Endothelial cell of umbilical vein (primary cell): Measurements from ENCODE around the gene MBOAT1. TPM values are rescaled to one million over a fixed set of nuclear protein-coding genes. Genes with fewer than 3 reads are reported as not detected.

ENCODE experiments used
- BruUV-seq: library from RNA; stranded (reverse); fragments of 400-500 nt; replicated peaks from 2 replicates; lab custom pipeline; 2021; lab: Mats Ljungman, UMichigan
- CTCF ChIA-PET: fragments of 300-600, 350-600 bp; sonication (Branson Sonifier 250); formaldehyde crosslinking; loops from one replicate; lab custom pipeline; 2021; ENCODE audit warnings: antibody characterized with exemption, inconsistent platforms; lab: Charles Lee
- POLR2A ChIA-PET: fragments of 300-600, 350-600 bp; sonication (Branson Sonifier 250); formaldehyde crosslinking; loops from one replicate; lab custom pipeline; 2021; ENCODE audit warnings: antibody characterized with exemption, inconsistent platforms; lab: Charles Lee
- DNase-seq: peaks from one replicate; pipeline ENCODE4 v3.0.0-alpha.2; 2011; ENCODE audit warnings: low read depth, low spot score
- FAIRE-seq: peaks from 2 replicates; lab custom pipeline; 2011; peaks lifted over from hg19 to GRCh38; lab: Jason Lieb, UNC
- H2AFZ ChIP-seq: 2 replicates; pipeline ENCODE4 v1.6.0; 2012; ENCODE audit warnings: low read depth, low read length, control low read depth, inconsistent platforms
- H3K27ac ChIP-seq: 2 replicates; pipeline ENCODE4 v1.5.1; 2011; ENCODE audit warnings: low read depth, mild to moderate bottlenecking, control low read depth, low read length, moderate library complexity; ENCODE audit not compliant: insufficient read depth
- H3K27me3 ChIP-seq, 2 experiments: 2 replicates each; pipeline versions ENCODE4 v1.6.0 to v1.6.1; 2011; ENCODE audit warnings: low read length in 2 of 2, mixed read lengths in 1 of 2; ENCODE audit not compliant: control insufficient read depth in 2 of 2, insufficient read depth in 2 of 2
- H3K36me3 ChIP-seq, 2 experiments: 2 replicates in 1 of 2; 3 replicates in 1 of 2; pipeline ENCODE4 v1.5.1; 2011; ENCODE audit warnings: low read length in 2 of 2, mild to moderate bottlenecking in 1 of 2, moderate library complexity in 1 of 2; ENCODE audit not compliant: control insufficient read depth in 2 of 2, insufficient read depth in 2 of 2; ENCODE audit errors: extremely low read depth in 1 of 2
- H3K4me1 ChIP-seq: 3 replicates; pipeline ENCODE4 v1.5.1; 2011; ENCODE audit warnings: mild to moderate bottlenecking, low read length; ENCODE audit not compliant: control insufficient read depth, insufficient read depth; ENCODE audit errors: extremely low read depth
- H3K4me2 ChIP-seq: 2 replicates; pipeline ENCODE4 v1.6.1; 2011; ENCODE audit warnings: low read length, control low read depth, mixed read lengths; ENCODE audit not compliant: insufficient read depth
- H3K4me3 ChIP-seq, 3 experiments: fragments of 200-600 bp in 1 of 3; sonication (generic), shearing (Covaris generic) in 1 of 3; replicated peaks in 1 of 3; 2 replicates each; pipeline ENCODE4 v1.5.1; 2011 to 2016; ENCODE audit warnings: control low read depth in 3 of 3, low read length in 3 of 3, mild to moderate bottlenecking in 2 of 3, inconsistent platforms in 1 of 3, low read depth in 1 of 3, moderate library complexity in 1 of 3; ENCODE audit not compliant: insufficient read depth in 1 of 3
- H3K79me2 ChIP-seq: 2 replicates; pipeline ENCODE4 v1.6.0; 2012; ENCODE audit warnings: low read length, inconsistent platforms; ENCODE audit not compliant: control insufficient read depth, insufficient read depth
- H3K9ac ChIP-seq: replicated peaks from 2 replicates; pipeline ENCODE3; 2011; ENCODE audit warnings: low read length, control low read depth; ENCODE audit not compliant: insufficient read depth; ENCODE audit errors: extremely low read depth
- H3K9me1 ChIP-seq: replicated peaks from 3 replicates; pipeline ENCODE4 v1.6.0; 2011; ENCODE audit warnings: mild to moderate bottlenecking, low read length; ENCODE audit not compliant: control insufficient read depth, insufficient read depth; ENCODE audit errors: extremely low read depth
- H3K9me3 ChIP-seq: replicated peaks from 2 replicates; pipeline ENCODE4 v1.5.1; 2012; ENCODE audit warnings: low read length, inconsistent platforms; ENCODE audit not compliant: control insufficient read depth, insufficient read depth
- H4K20me1 ChIP-seq: replicated peaks from 2 replicates; pipeline ENCODE3; 2011; ENCODE audit warnings: mild to moderate bottlenecking, low read length; ENCODE audit not compliant: control insufficient read depth, insufficient read depth; ENCODE audit errors: extremely low read depth
- CTCF ChIP-seq, 2 donors: IDR thresholded peaks; 1 replicate in 1 of 2; 2 replicates in 1 of 2; pipeline ENCODE4 v1.5.1; 2011; ENCODE audit warnings: low read length in 2 of 2, mild to moderate bottlenecking in 2 of 2, moderate library complexity in 2 of 2, control low read depth in 1 of 2, inconsistent platforms in 1 of 2, low read depth in 1 of 2; ENCODE audit not compliant: insufficient read depth in 1 of 2; ENCODE audit errors: extremely low read depth in 1 of 2
- EZH2 ChIP-seq: IDR thresholded peaks from 2 replicates; pipeline ENCODE4 v1.6.1; 2012; ENCODE audit warnings: borderline replicate concordance, low read depth, mild to moderate bottlenecking, moderate library complexity, low read length, inconsistent platforms; ENCODE audit not compliant: severe bottlenecking
- FOS ChIP-seq: IDR thresholded peaks from 2 replicates; pipeline ENCODE4 v1.6.1; 2011; ENCODE audit warnings: mild to moderate bottlenecking, low read length, moderate library complexity, borderline replicate concordance; ENCODE audit not compliant: insufficient read depth
- GATA2 ChIP-seq: IDR thresholded peaks from 2 replicates; pipeline ENCODE4 v1.7.0; 2011; ENCODE audit warnings: low read depth, mild to moderate bottlenecking, moderate library complexity, mixed read lengths, low read length; ENCODE audit not compliant: insufficient read length, insufficient read depth
- POLR2AphosphoS5 ChIP-seq: IDR thresholded peaks from 2 replicates; pipeline ENCODE4 v1.6.1; 2012; ENCODE audit warnings: low read depth, mild to moderate bottlenecking, control low read depth, low read length, moderate library complexity; ENCODE audit not compliant: insufficient read depth
- dilution Hi-C: fragments of 300-500 bp; cut with MboI; formaldehyde crosslinking; loops from one replicate; pipeline ENCODE4 v1.15.0; 2019; ENCODE audit warnings: low sequenced_read_pairs; ENCODE audit not compliant: extremely low pct_ligation_motif_present
- intact Hi-C: fragments of 100-400 bp; cut with micrococcal nuclease; formaldehyde crosslinking; loops from one replicate; pipeline ENCODE4 v1.10.0; 2022
- polyA plus RNA-seq, 4 experiments: library from polyadenylated mRNA; depleted of rRNA in 3 of 4; stranded (reverse) in 3 of 4; unstranded in 1 of 4; fragments of >200 nt; gene quantifications; 2 replicates each; pipeline versions ENCODE4 v1.2.1 to v1.2.3, GENCODE V29; 2011 to 2012; ENCODE audit warnings: missing spikeins in 1 of 4
- total RNA-seq: library from RNA; stranded (reverse); gene quantifications from 2 replicates; pipeline ENCODE4 v1.2.3, GENCODE V29; 2021
- TF ChIP-seq, protein P1 (sequence below): IDR thresholded peaks from 2 replicates; pipeline ENCODE4 v1.6.1; 2011; ENCODE audit not compliant: insufficient read depth, insufficient read length

The MBOAT1 gene
- total and polyA plus RNA-seq, 2 donors (not counting 3 experiments of a cell fraction or from before 2014, with no cell fraction given): 2.1 to 5.4 TPM

- H3K27me3 ChIP-seq: no peaks in the 10 kb centered on the region
- H3K9ac ChIP-seq: no peak overlapping the region
- H4K20me1 ChIP-seq: no peaks in the 10 kb centered on the region
- H3K9me3 ChIP-seq: no peaks in the 10 kb centered on the region
- no TSS peak for BruUV-seq
- H3K36me3 ChIP-seq: no peaks in the 10 kb centered on the region
- POLR2A ChIA-PET: no interaction called here
- H3K4me2 ChIP-seq: no peak overlapping the region
- H3K79me2 ChIP-seq: no peaks in the 10 kb centered on the region
- dilution Hi-C loops: no loop called here
- no peak for DNase-seq
- CTCF ChIA-PET: interaction anchor here (0.6 to 1.7 kb wide), 2 partner anchors 48 to 1599 kb away, joined by 3 read pairs; no protein-coding TSS in a partner anchor
- H3K27ac ChIP-seq: no peak overlapping the region
- TF ChIP-seq FOS (no peak), EZH2 (no peak), CTCF (IDR thresholded peaks at IDR 0.05; ENCODE audit: extremely low read depth in 1 of 2, insufficient read depth in 1 of 2, low read depth in 1 of 2, low read length in 2 of 2) (no peak), POLR2AphosphoS5 (no peak), GATA2 (no peak)
- TF ChIP-seq, protein P1, sequence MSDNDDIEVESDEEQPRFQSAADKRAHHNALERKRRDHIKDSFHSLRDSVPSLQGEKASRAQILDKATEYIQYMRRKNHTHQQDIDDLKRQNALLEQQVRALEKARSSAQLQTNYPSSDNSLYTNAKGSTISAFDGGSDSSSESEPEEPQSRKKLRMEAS: no peak
- H3K4me3 ChIP-seq: no peak overlapping the region
- no peak for FAIRE-seq
- H3K4me1 ChIP-seq: no peaks in the 10 kb centered on the region
- intact Hi-C loops: no loop called here
- H3K9me1 ChIP-seq: no peaks in the 10 kb centered on the region
- H2AFZ ChIP-seq: no peak overlapping the region
Observed at GRCh38 chr6:20197251-20197650, 15.0 kb downstream of the MBOAT1 start.
